ENCODE measurements around the gene RHBDF1.

DNA sequence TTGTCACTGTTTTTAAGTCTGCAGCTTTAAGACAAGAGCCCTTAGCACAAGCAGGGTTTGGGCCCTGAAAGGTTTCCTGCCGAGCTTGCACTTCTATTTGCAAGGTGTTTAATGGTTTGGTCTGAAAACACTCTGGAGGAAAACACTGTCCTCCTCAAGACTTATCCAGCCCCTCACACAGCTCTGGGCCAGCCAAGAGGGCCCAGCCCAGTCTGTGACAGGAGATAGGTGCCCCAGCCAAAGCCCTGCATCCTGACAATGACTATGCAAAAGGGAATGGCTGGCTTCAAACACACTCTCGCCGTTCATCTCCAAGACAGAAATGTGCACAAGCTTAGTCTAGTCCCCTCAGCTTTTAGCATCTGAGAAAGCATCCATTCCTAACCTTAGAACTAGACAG is 32.5 kb upstream of the RHBDF1 start:
- TF ChIP-seq POLR2AphosphoS5 (IDR thresholded peaks at IDR 0.05) (no peak), POLR2A (IDR thresholded peaks at IDR 0.05) (no peak)

Measured in prostate gland (tissue), 1 donor.